Tibial nerve (tissue), 4 donors: ENCODE results near the gene XRRA1.

ENCODE experiments used
- CTCF ChIP-seq, 5 experiments: fragments of 200-600 bp in 3 of 5; fragments of 450-650 bp in 2 of 5; sonication (generic) in 3 of 5; IDR thresholded peaks; one replicate each; pipeline ENCODE4 v1.5.1; 2016 to 2019; ENCODE audit warnings: antibody characterized with exemption in 5 of 5, mild to moderate bottlenecking in 3 of 5, moderate library complexity in 2 of 5
- EP300 ChIP-seq, 2 donors: sonication (generic); formaldehyde crosslinking; IDR thresholded peaks; one replicate each; pipeline ENCODE4 v1.6.1; 2017; ENCODE audit warnings: antibody characterized with exemption in 2 of 2, mild to moderate bottlenecking in 1 of 2
- POLR2A ChIP-seq, 2 donors: fragments of 450-650 bp; IDR thresholded peaks; one replicate each; pipeline ENCODE4 v1.6.1; 2017; ENCODE audit warnings: antibody characterized with exemption in 2 of 2, mild to moderate bottlenecking in 2 of 2, moderate library complexity in 2 of 2

GRCh38 chr11:74824285-74824982 is 124.5 kb downstream of the XRRA1 start:
- TF ChIP-seq CTCF (IDR thresholded peaks at IDR 0.05) (no peak), POLR2A (IDR thresholded peaks at IDR 0.05) (no peak), EP300 (IDR thresholded peaks at IDR 0.05) (no peak)
